ENCODE results near the gene PATJ.
"Not testable (repeated sequence)": the region's sequence is repeated elsewhere in the genome, so short reads cannot be mapped to it uniquely, and the experiment has no call there.

The PATJ gene

GRCh38 chr1:61741711-61742619 is at the start of gene PATJ:
Gene PATJ, plus strand, starts transcription at chr1:61742480. Its CDS starts 20,413 bp downstream, at chr1:61762893.
- peak in 52 of 58 donors; percentile 5 to 71 (median 39) for DNase-seq

- DNase-seq = no peak
Measured at GRCh38 chr1:61699911-61700851, 42.1 kb upstream of the PATJ start.

- DNase-seq = no peak
Measured at GRCh38 chr1:61708953-61709907, 33.0 kb upstream of the PATJ start.

- no peak for DNase-seq
Measured at GRCh38 chr1:61709908-61710289, 32.4 kb upstream of the PATJ start.

- not testable (repeated sequence) for DNase-seq
Measured at GRCh38 chr1:61711257-61711656, 31.0 kb upstream of the PATJ start.

GRCh38 chr1:61711969-61712368 is 30.3 kb upstream of the PATJ start:
- no peak for DNase-seq

GRCh38 chr1:61718996-61719663 is 23.1 kb upstream of the PATJ start:
- not testable (repeated sequence) for DNase-seq

- DNase-seq = no peak
Measured at GRCh38 chr1:61724506-61724812, 17.8 kb upstream of the PATJ start.

GRCh38 chr1:61724813-61725694 is 17.2 kb upstream of the PATJ start, which contains the start of gene TM2D1:
Gene TM2D1, minus strand, starts transcription at chr1:61725141. Its CDS starts 21 bp downstream, at chr1:61725120.
- peak; percentile 50 to 94 (median 84) for DNase-seq

- DNase-seq = no peak
Measured at GRCh38 chr1:61727544-61727943, 14.7 kb upstream of the PATJ start.

- not testable (repeated sequence) for DNase-seq
Measured at GRCh38 chr1:61730679-61731078, 11.6 kb upstream of the PATJ start.

GRCh38 chr1:61732726-61733125 is 9.6 kb upstream of the PATJ start:
- DNase-seq = no peak

- DNase-seq = no peak
Measured at GRCh38 chr1:61740751-61741700, 1.3 kb upstream of the PATJ start.

GRCh38 chr1:61742620-61743430 is 545 bp downstream of the PATJ start:
- DNase-seq = peak in 53 of 58 donors; percentile 6 to 72 (median 46)

- peak in 2 of 58 donors; percentile 39 to 44 for DNase-seq
Measured at GRCh38 chr1:61743431-61743705, 1.1 kb downstream of the PATJ start.

- DNase-seq = no peak
Measured at GRCh38 chr1:61743716-61744580, 1.7 kb downstream of the PATJ start.
